CD14-positive monocyte (primary cell): ENCODE data around the gene SKIL. TPM values are rescaled to one million over a fixed set of nuclear protein-coding genes. Genes with fewer than 3 reads are reported as not detected.

ENCODE experiments used
- DNase-seq, 3 donors: peaks; one replicate each; pipeline ENCODE4 v3.0.0-alpha.2; 2011 to 2022
- H2AFZ ChIP-seq: 2 replicates; pipeline ENCODE4 v1.6.0; 2012; ENCODE audit warnings: mild to moderate bottlenecking, low read depth, low read length, inconsistent platforms; ENCODE audit not compliant: insufficient read depth, poor library complexity, severe bottlenecking
- H3K27ac ChIP-seq, 2 donors: 1 replicate in 1 of 2; 2 replicates in 1 of 2; pipeline ENCODE4 v1.5.1; 2012 to 2013; ENCODE audit warnings: low read length in 2 of 2, control low read depth in 1 of 2, inconsistent platforms in 1 of 2, low read depth in 1 of 2, mild to moderate bottlenecking in 1 of 2
- H3K27me3 ChIP-seq, 2 donors: one replicate each; pipeline versions ENCODE4 v1.6.0 to v1.6.1; 2011 to 2013; ENCODE audit warnings: low read length in 2 of 2; ENCODE audit not compliant: control insufficient read depth in 2 of 2, insufficient read depth in 2 of 2
- H3K36me3 ChIP-seq, 2 donors: replicated peaks in 1 of 2; 1 replicate in 1 of 2; 2 replicates in 1 of 2; pipeline versions ENCODE4 v1.5.1 to v1.6.1; 2012 to 2013; ENCODE audit warnings: low read length in 2 of 2, control low read depth in 1 of 2, inconsistent platforms in 1 of 2, mild to moderate bottlenecking in 1 of 2; ENCODE audit not compliant: insufficient read depth in 2 of 2, control insufficient read depth in 1 of 2
- H3K4me1 ChIP-seq, 2 donors: 1 replicate in 1 of 2; 2 replicates in 1 of 2; pipeline versions ENCODE4 v1.5.1 to v1.6.1; 2012 to 2013; ENCODE audit warnings: low read length in 2 of 2, control low read depth in 1 of 2, inconsistent platforms in 1 of 2, mild to moderate bottlenecking in 1 of 2, moderate library complexity in 1 of 2; ENCODE audit not compliant: insufficient read depth in 2 of 2, control insufficient read depth in 1 of 2
- H3K4me2 ChIP-seq: replicated peaks from 2 replicates; pipeline ENCODE3; 2012; ENCODE audit warnings: low read length, moderate library complexity, mild to moderate bottlenecking; ENCODE audit not compliant: poor library complexity, severe bottlenecking; ENCODE audit errors: extremely low read depth
- H3K4me3 ChIP-seq, 3 experiments: fragments of 200-600 bp in 1 of 3; sonication (generic) in 1 of 3; replicated peaks in 1 of 3; 1 replicate in 2 of 3; 2 replicates in 1 of 3; pipeline ENCODE4 v1.5.1; 2011 to 2013; ENCODE audit warnings: low read length in 3 of 3, mild to moderate bottlenecking in 3 of 3, control low read depth in 2 of 3, low read depth in 2 of 3, inconsistent platforms in 1 of 3, moderate library complexity in 1 of 3
- H3K79me2 ChIP-seq: 2 replicates; pipeline ENCODE4 v1.6.0; 2012; ENCODE audit warnings: mild to moderate bottlenecking, control low read depth, inconsistent platforms, low read length, moderate library complexity; ENCODE audit not compliant: insufficient read depth
- H3K9ac ChIP-seq: 2 replicates; pipeline ENCODE4 v1.6.0; 2017; ENCODE audit warnings: low read length, mild to moderate bottlenecking; ENCODE audit not compliant: insufficient read depth, poor library complexity, severe bottlenecking
- H3K9me3 ChIP-seq, 2 donors: replicated peaks in 1 of 2; 1 replicate in 1 of 2; 2 replicates in 1 of 2; pipeline versions ENCODE4 v1.5.1 to v1.6.1; 2012 to 2013; ENCODE audit warnings: low read length in 2 of 2, control low read depth in 1 of 2; ENCODE audit not compliant: control insufficient read depth in 1 of 2, insufficient read depth in 1 of 2
- H4K20me1 ChIP-seq: 2 replicates; pipeline ENCODE4 v1.6.0; 2012; ENCODE audit warnings: mild to moderate bottlenecking, low read length, control low read depth, moderate library complexity; ENCODE audit not compliant: insufficient read depth
- H3K27ac Mint-ChIP-seq, 7 donors: one replicate each; pipeline ENCODE4 v1.8.0; 2020; ENCODE audit warnings: mild to moderate bottlenecking in 7 of 7, mixed read lengths in 7 of 7, moderate library complexity in 6 of 7, inconsistent platforms in 2 of 7
- H3K27me3 Mint-ChIP-seq, 3 donors: one replicate each; pipeline ENCODE4 v1.8.0; 2021 to 2022; ENCODE audit warnings: low read depth in 3 of 3, mild to moderate bottlenecking in 3 of 3, mixed read lengths in 3 of 3, moderate library complexity in 3 of 3, inconsistent platforms in 1 of 3
- H3K36me3 Mint-ChIP-seq, 2 donors: one replicate each; pipeline ENCODE4 v1.8.0; 2020; ENCODE audit warnings: mixed read lengths in 2 of 2, inconsistent platforms in 1 of 2, mild to moderate bottlenecking in 1 of 2
- H3K4me1 Mint-ChIP-seq: one replicate; pipeline ENCODE4 v1.8.0; 2020; ENCODE audit warnings: mild to moderate bottlenecking, mixed read lengths
- H3K4me3 Mint-ChIP-seq, 2 donors: one replicate each; pipeline ENCODE4 v1.8.0; 2020; ENCODE audit warnings: mild to moderate bottlenecking in 2 of 2, mixed read lengths in 2 of 2, moderate library complexity in 1 of 2
- H3K9me3 Mint-ChIP-seq, 7 donors: one replicate each; pipeline ENCODE4 v1.8.0; 2020 to 2022; ENCODE audit warnings: mixed read lengths in 7 of 7, mild to moderate bottlenecking in 6 of 7, moderate library complexity in 6 of 7, inconsistent platforms in 2 of 7
- CTCF ChIP-seq: fragments of 200-600 bp; IDR thresholded peaks from one replicate; pipeline ENCODE4 v1.8.0; 2022; ENCODE audit warnings: antibody characterized with exemption, mild to moderate bottlenecking
- WGBS: methylation state at CpG from one replicate; pipeline ENCODE4 v1.1.5; 2013; ENCODE audit warnings: missing lambda C conversion rate; ENCODE audit not compliant: insufficient coverage; 5-methylcytosine and 5-hydroxymethylcytosine counted together
- intact Hi-C, 2 donors: fragments of 100-400 bp; cut with micrococcal nuclease; formaldehyde crosslinking; loops; one replicate each; pipeline versions ENCODE4 v1.15.0 to v1.15.1; 2023
- polyA plus RNA-seq, 3 donors: library from polyadenylated mRNA; depleted of rRNA in 1 of 3; unstranded in 2 of 3; stranded (reverse) in 1 of 3; fragments of 300-500 nt in 2 of 3; fragments of >200 nt in 1 of 3; fragmentation: Illumina TruSeq in 2 of 3; gene quantifications; 1 replicate in 2 of 3; 2 replicates in 1 of 3; pipeline ENCODE4 v1.2.3, GENCODE V29; 2012 to 2021

Gene SKIL
- polyA plus RNA-seq, 3 donors, result 7.5 to 13.4 (median 9.2) TPM

DNA sequence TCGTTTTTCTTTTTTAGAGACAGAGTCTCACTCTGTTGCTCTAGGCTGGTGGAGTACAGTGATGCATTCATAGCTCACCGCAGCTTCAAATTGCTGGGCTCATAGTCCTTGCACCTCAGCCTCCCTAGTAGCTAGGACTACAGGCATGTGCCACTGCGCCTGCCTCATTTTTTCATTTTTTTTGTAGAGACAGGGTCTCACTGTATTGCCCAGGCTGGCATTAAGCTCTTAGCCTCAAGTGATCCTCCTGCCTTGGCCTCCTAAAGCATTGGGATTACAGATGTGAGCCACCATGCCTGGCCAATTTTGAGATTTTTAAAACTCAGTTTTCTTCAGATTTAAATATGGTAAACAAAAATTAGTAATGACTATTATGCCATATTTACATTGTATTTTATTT lies 29.0 kb downstream of the SKIL start:
- no peak overlapping the region for H3K4me2 ChIP-seq
- H2AFZ ChIP-seq, result no peak overlapping the region
- H3K4me1 ChIP-seq, result no peaks in the 10 kb centered on the region
- no peak for DNase-seq
- H3K9ac ChIP-seq, result no peak overlapping the region
- H3K4me3 Mint-ChIP-seq, result no peak overlapping the region
- 100% methylated on average over 2 of the region's 3 CpGs for WGBS
- H3K9me3 Mint-ChIP-seq, result peaks cover 0 to 11% (median 8%) of the 10 kb centered on the region in 7 donors
- peaks cover 24 to 78% of the 10 kb centered on the region in 2 donors for H3K36me3 ChIP-seq
- H3K27me3 ChIP-seq, result no peaks in the 10 kb centered on the region
- H3K4me3 ChIP-seq, result no peak overlapping the region
- H3K27ac Mint-ChIP-seq, result no peak overlapping the region
- peaks cover 7% of the 10 kb centered on the region for H4K20me1 ChIP-seq
- intact Hi-C loops, result no loop called here
- no peaks in the 10 kb centered on the region for H3K79me2 ChIP-seq
- H3K9me3 ChIP-seq, result no peaks in the 10 kb centered on the region
- peaks cover 57 to 66% of the 10 kb centered on the region in 2 donors for H3K36me3 Mint-ChIP-seq
- no peak for TF ChIP-seq CTCF
- H3K27me3 Mint-ChIP-seq, result no peaks in the 10 kb centered on the region
- no peak overlapping the region for H3K27ac ChIP-seq
- H3K4me1 Mint-ChIP-seq, result no peaks in the 10 kb centered on the region

DNA sequence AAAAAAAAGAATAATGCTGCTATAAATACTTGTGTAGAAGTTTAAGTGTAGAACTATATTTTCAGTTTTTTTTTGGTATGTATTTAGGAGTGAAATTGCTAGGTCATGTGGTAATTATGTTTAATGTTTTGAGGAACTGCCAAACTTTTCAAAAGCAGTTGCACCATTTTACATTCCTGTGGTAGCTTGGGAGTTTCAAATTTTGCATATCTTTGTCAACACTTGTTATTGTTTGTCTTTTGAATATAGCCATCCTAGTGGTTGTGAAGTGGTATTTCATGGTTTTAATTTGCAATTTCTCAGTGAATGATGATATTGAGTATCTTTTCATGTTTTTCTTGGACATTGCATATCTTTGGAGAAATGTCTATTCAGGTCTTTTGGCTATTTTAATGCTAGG lies 30.4 kb downstream of the SKIL start:
- Mint-ChIP-seq H3K9me3 (peaks cover 0 to 11% (median 8%) of the 10 kb centered on the region in 7 donors), H3K27me3 (no peaks in the 10 kb centered on the region), H3K4me1 (no peaks in the 10 kb centered on the region), H3K4me3 (no peak overlapping the region), H3K36me3 (peaks cover 64 to 67% of the 10 kb centered on the region in 2 donors), H3K27ac (no peak overlapping the region)
- H3K27ac ChIP-seq, result no peak overlapping the region
- no peaks in the 10 kb centered on the region for H3K9me3 ChIP-seq
- intact Hi-C loops, result no loop called here
- peaks cover 26 to 78% of the 10 kb centered on the region in 2 donors for H3K36me3 ChIP-seq
- no peaks in the 10 kb centered on the region for H3K79me2 ChIP-seq
- H4K20me1 ChIP-seq, result peaks cover 17% of the 10 kb centered on the region
- no peak overlapping the region for H3K4me3 ChIP-seq
- peak; percentile 3 to 27 (median 15) for DNase-seq
- no peak overlapping the region for H2AFZ ChIP-seq
- no peaks in the 10 kb centered on the region for H3K4me1 ChIP-seq
- H3K9ac ChIP-seq, result no peak overlapping the region
- no peaks in the 10 kb centered on the region for H3K27me3 ChIP-seq
- H3K4me2 ChIP-seq, result no peak overlapping the region
- no peak for TF ChIP-seq CTCF
